Spinal cord (tissue), 10 donors: ENCODE results near the gene GPR17. TPM values are rescaled to one million over a fixed set of nuclear protein-coding genes. Genes with fewer than 3 reads are reported as not detected.

Experiments
- DNase-seq, 6 donors: peaks; one replicate each; pipeline versions ENCODE4 v3.0.0 to v3.0.0-alpha.2; 2013 to 2015; ENCODE audit warnings: low spot score in 6 of 6, low read depth in 4 of 6
- H3K27ac ChIP-seq: one replicate; pipeline ENCODE4 v1.5.1; 2013; ENCODE audit warnings: low read depth, low read length, control low read depth
- H3K27me3 ChIP-seq: one replicate; pipeline ENCODE4 v1.6.1; 2013; ENCODE audit warnings: low read length; ENCODE audit not compliant: control insufficient read depth, insufficient read depth
- H3K36me3 ChIP-seq: one replicate; pipeline ENCODE4 v1.6.1; 2013; ENCODE audit warnings: low read length; ENCODE audit not compliant: control insufficient read depth, insufficient read depth
- H3K4me1 ChIP-seq: one replicate; pipeline ENCODE4 v1.6.1; 2013; ENCODE audit warnings: low read length; ENCODE audit not compliant: control insufficient read depth, insufficient read depth
- H3K4me3 ChIP-seq: one replicate; pipeline ENCODE4 v1.5.1; 2013; ENCODE audit warnings: low read depth, low read length, control low read depth
- H3K9me3 ChIP-seq: one replicate; pipeline ENCODE4 v1.6.1; 2013; ENCODE audit warnings: low read length; ENCODE audit not compliant: control insufficient read depth, insufficient read depth
- WGBS: methylation state at CpG from one replicate; pipeline ENCODE4 v1.1.5; 2013; ENCODE audit warnings: missing lambda C conversion rate; ENCODE audit not compliant: insufficient coverage; 5-methylcytosine and 5-hydroxymethylcytosine counted together
- polyA plus RNA-seq, 2 donors: library from polyadenylated mRNA; unstranded; fragments of 120-200 nt; gene quantifications; one replicate each; pipeline ENCODE4 v1.2.1, GENCODE V29; 2013; ENCODE audit not compliant: insufficient read length in 2 of 2
- total RNA-seq, 2 donors: library from RNA; depleted of rRNA in 1 of 2; stranded (reverse); fragments of 120-200 nt in 1 of 2; fragments of >200 nt in 1 of 2; gene quantifications; one replicate each; pipeline versions ENCODE4 v1.2.3 to v1.2.4, GENCODE V29; 2013 to 2014
- donor health status: healthy.

Gene GPR17
- total and polyA plus RNA-seq, 4 donors, result 36.6 to 376 (median 148) TPM

DNA sequence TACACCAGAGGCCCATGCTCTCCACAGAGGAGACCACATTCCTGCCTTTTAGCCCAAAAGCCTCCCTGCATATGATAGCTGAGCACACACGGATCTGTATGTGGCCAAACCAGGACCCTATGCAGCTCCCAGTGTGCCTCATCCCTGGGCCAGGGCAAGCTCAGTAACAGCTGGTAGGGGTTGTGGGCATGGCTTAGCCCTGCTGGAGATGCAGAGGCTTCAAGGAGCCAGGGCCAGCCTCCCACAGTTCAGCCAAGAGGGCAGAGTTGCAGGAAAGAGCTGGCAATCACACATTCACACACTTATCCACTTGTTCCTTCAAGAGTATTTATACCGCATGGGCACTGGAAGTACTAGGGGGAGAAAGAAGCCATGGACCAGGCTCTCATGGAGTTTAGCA lies 31.0 kb downstream of the GPR17 start:
- peaks cover 40% of the 10 kb centered on the region for H3K4me1 ChIP-seq
- H3K9me3 ChIP-seq, result no peaks in the 10 kb centered on the region
- peaks cover 10% of the 10 kb centered on the region for H3K27me3 ChIP-seq

DNA sequence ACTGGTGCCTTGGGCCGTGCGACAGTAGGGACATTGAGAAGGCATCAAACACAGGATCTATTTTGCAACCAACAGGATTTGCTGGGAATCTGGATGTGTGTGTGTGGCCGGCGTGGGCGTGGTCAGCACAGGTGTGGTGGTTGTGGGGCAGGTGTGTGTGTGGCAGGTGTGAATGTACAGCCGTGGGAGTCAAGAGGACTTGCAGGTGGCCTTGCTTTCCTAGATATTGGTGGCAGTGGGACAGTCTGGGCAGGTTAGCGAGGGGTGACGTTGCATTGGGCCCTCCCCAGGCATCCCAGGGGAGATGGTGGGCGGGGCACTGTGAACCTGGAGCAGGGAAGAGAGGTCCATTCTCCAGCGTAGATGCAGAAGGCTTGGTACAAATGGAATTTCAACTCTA lies 32.6 kb downstream of the GPR17 start:
- no peak for DNase-seq
- Histone ChIP-seq H3K27me3 (peaks cover 10% of the 10 kb centered on the region), H3K4me3 (no peak overlapping the region), H3K9me3 (no peaks in the 10 kb centered on the region), H3K4me1 (peaks cover 36% of the 10 kb centered on the region), H3K36me3 (peaks cover 2% of the 10 kb centered on the region), H3K27ac (no peak overlapping the region)
- 84% methylated on average over 10 of the region's 10 CpGs for WGBS

More for the DNA sequence above, 31.0 kb downstream of the GPR17 start:
- Histone ChIP-seq H3K27ac (no peak overlapping the region), H3K4me3 (no peak overlapping the region), H3K36me3 (peaks cover 2% of the 10 kb centered on the region)
- DNase-seq, result no peak
- WGBS, result 67% methylated on average over 1 of the region's 2 CpGs

GRCh38 chr2:127678991-127679390 lies 33.0 kb downstream of the GPR17 start:
- H3K4me1 ChIP-seq, result peaks cover 35% of the 10 kb centered on the region
- 94% methylated on average over 6 of the region's 6 CpGs for WGBS
- H3K9me3 ChIP-seq, result no peaks in the 10 kb centered on the region
- peaks cover 2% of the 10 kb centered on the region for H3K36me3 ChIP-seq
- no peak overlapping the region for H3K4me3 ChIP-seq
- no peak for DNase-seq
- H3K27ac ChIP-seq, result no peak overlapping the region
- H3K27me3 ChIP-seq, result peaks cover 10% of the 10 kb centered on the region

GRCh38 chr2:127679680-127680361 lies 33.9 kb downstream of the GPR17 start:
- Histone ChIP-seq H3K4me3 (no peak overlapping the region), H3K27ac (no peak overlapping the region), H3K4me1 (peaks cover 30% of the 10 kb centered on the region), H3K36me3 (peaks cover 2% of the 10 kb centered on the region), H3K27me3 (peaks cover 7% of the 10 kb centered on the region), H3K9me3 (no peaks in the 10 kb centered on the region)
- 91% methylated on average over 11 of the region's 15 CpGs for WGBS
- DNase-seq, result no peak

- peaks cover 2% of the 10 kb centered on the region for H3K36me3 ChIP-seq
- H3K27me3 ChIP-seq, result peaks cover 5% of the 10 kb centered on the region
- no peaks in the 10 kb centered on the region for H3K9me3 ChIP-seq
- 93% methylated on average over 19 of the region's 19 CpGs for WGBS
- peak overlapping the region; percentile 6 for H3K27ac ChIP-seq
- DNase-seq, result no peak
- peak overlapping the region; percentile 20 for H3K4me3 ChIP-seq
- peaks cover 23% of the 10 kb centered on the region for H3K4me1 ChIP-seq
These were observed 34.8 kb downstream of the GPR17 start for GRCh38 chr2:127680706-127681287.

GRCh38 chr2:127681288-127681804 lies 35.4 kb downstream of the GPR17 start:
- H3K9me3 ChIP-seq, result no peaks in the 10 kb centered on the region
- H3K4me3 ChIP-seq, result peak overlapping the region; percentile 20
- peak overlapping the region; percentile 6 for H3K27ac ChIP-seq
- peaks cover 18% of the 10 kb centered on the region for H3K4me1 ChIP-seq
- peak in 2 of 6 donors; percentile 47 to 59 for DNase-seq
- H3K36me3 ChIP-seq, result peaks cover 2% of the 10 kb centered on the region
- H3K27me3 ChIP-seq, result peaks cover 5% of the 10 kb centered on the region
- 12% methylated on average over 25 of the region's 25 CpGs for WGBS

DNA sequence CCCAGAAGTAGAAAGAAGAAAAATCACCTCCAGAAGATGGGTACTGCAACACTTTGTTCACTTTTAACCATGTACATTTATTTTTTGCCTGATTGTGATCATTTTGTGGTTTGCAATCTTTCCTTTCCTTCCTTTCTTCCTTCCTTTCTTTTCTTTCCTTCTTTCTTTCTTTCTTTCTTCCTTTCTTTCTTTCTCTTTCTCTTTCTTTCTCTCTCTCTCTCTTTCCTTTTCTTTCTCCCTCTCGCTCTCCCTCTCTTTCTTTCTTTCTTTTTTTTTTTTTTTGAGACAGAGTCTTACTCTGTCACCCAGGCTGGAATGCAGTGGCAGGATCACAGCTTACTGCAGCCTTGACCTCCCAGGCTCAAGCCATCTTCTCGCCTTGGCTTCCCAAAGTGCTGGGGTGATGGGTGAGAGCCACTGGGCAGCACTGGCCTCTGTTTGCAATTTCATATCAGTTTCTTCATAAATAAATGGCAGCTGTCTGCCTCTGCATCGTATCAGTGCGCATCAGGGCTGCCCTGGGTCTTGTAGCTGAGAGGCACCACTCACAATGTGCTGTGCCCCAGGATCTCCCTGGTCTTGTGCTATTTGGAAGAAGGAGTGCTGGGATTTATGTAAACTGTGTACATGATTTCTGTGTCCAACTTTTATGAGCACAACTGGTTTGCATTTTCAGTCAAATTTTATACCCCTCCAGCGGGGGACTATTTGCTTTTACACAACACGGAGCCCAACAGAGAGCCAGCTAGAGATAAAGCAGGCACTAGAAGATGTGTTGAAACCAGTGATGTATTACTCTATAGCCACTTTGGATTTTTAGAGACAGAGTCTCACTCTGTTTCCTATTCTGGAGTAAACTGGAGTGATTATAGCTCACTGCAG lies 36.3 kb downstream of the GPR17 start:
- H3K4me3 ChIP-seq, result no peak overlapping the region
- H3K27me3 ChIP-seq, result peaks cover 5% of the 10 kb centered on the region
- WGBS, result 89% methylated on average over 4 of the region's 6 CpGs
- H3K9me3 ChIP-seq, result no peaks in the 10 kb centered on the region
- DNase-seq, result no peak
- peaks cover 2% of the 10 kb centered on the region for H3K36me3 ChIP-seq
- peaks cover 16% of the 10 kb centered on the region for H3K4me1 ChIP-seq
- H3K27ac ChIP-seq, result no peak overlapping the region

GRCh38 chr2:127683056-127683455 lies 37.1 kb downstream of the GPR17 start:
- Histone ChIP-seq H3K27me3 (peaks cover 5% of the 10 kb centered on the region), H3K4me1 (peaks cover 16% of the 10 kb centered on the region), H3K4me3 (no peak overlapping the region), H3K9me3 (no peaks in the 10 kb centered on the region), H3K36me3 (peaks cover 2% of the 10 kb centered on the region), H3K27ac (no peak overlapping the region)
- no peak for DNase-seq

DNA sequence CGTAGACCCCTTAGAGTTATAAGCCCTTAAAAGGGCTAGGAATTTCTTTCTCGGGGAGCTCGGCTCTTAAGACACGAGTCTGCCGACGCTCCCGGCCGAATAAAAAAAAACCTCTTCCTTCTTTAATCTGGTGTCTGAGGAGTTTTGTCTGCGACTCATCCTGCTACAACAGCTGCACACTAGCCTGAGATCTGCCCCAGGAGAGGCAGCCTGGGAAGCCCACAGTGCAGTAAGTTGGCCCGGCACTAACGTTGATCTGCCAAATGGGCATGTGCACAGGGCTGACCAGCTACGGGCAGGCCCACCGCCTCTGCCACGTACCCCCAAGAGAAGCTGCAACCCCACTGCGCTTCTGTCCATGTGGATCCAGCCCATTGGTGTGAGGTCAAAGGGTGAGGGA lies 37.8 kb downstream of the GPR17 start:
- 73% methylated on average over 6 of the region's 15 CpGs for WGBS
- peaks cover 16% of the 10 kb centered on the region for H3K4me1 ChIP-seq
- no peaks in the 10 kb centered on the region for H3K9me3 ChIP-seq
- no peak for DNase-seq
- H3K36me3 ChIP-seq, result peaks cover 2% of the 10 kb centered on the region
- peaks cover 5% of the 10 kb centered on the region for H3K27me3 ChIP-seq
- H3K27ac ChIP-seq, result no peak overlapping the region
- no peak overlapping the region for H3K4me3 ChIP-seq
